Activated T-helper 1 cell treated with Interleukin-2 at 50 U/mL for 16 hours (primary cell): ENCODE results near the gene TFB1M.

Experiments used
- DNase-seq: peaks from one replicate; pipeline ENCODE4 v3.0.0-alpha.2; 2020; ENCODE audit warnings: low read depth

TFB1M gene

DNA sequence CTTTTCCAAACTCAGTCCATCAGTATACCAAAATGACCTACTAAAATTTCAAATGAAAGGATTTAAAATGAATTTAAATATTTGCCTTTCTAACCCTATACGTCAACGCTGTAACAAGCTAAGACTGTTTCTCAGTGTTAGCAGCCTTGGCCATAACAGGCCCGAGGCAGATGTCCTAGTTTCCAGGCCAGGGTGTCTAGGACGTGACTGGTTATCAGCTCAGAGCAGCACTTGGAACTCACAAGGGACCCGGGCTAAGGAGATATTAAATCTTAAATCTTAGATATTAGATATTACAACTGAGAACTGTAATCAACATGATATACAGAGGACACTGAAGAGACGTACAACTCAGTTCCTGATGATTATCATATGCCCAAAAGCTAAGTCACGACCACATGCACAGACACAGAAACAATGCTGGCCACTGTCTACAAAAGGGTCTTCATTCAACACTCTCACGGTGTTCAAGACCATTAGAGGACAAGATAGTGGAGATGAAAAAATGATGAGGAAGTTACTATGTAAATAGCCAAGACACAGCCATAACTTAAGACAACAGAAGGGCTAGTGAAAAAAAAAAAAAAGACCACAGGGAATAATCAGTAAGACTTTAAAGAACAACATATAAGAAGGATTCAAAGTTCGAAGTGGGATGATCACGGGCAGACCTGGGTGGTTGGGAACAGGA lies 50.8 kb downstream of the TFB1M start, which contains the start of gene CLDN20:
Gene CLDN20 (plus strand): TSS at position 641 of the 691 bp plus-strand sequence. CDS start 11,707 bp downstream, outside the sequence.
- no peak for DNase-seq

DNA sequence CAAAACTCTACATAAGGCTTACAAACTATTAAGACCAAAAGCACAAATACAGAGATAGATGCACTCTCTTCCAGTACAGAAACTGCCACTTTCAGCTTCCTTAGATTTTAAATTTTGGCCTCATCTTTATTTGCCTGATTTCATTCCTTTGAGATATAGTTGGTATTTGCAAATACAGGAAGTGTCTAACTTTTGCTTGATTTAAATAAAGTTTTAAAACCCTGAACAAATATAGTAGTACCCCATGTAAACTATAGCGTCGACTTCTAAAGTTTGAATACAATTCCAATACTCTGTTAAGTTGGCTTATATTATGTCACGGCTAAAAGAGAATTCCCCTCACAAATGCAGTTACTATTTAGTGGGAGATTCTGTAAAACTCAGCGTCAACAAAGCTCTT lies 51.6 kb downstream of the TFB1M start:
- DNase-seq = no peak

DNA sequence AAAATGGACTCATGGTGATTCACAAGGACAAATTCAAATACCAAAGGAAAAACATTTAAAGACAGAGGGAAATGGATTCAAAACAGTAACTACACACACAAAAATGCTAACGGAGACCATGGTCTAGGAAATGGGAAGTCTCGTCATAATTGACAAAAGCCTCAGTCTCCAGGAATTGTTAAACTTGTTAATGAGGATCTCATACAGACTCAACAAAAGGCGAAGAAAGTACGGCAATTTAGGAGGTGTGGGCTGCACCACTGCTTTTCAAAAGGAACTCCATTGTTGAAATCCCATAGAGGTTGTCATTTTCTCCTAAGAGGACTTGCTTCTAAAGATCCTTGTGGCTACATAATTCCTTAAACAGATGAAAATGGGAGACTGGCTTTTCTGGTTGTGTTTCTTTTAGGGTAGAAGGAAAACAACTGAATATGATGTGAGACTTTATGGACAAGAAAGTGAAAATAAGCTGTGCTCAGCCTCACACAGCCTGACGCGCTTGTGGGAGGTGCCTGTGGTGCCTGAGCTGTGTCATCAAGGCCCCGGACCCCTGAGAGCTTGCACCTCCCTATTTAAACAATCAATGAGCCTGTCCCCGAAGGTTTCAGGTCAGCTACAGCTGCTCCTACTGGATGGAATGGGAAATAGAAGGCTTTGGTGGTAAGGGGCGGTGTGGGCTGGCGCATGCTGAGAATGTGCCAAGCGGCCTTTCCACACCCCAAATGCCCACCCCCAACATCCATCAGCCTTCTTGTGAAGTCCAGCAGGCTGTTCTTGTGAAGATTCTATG lies 53.0 kb downstream of the TFB1M start:
- no peak for DNase-seq

DNA sequence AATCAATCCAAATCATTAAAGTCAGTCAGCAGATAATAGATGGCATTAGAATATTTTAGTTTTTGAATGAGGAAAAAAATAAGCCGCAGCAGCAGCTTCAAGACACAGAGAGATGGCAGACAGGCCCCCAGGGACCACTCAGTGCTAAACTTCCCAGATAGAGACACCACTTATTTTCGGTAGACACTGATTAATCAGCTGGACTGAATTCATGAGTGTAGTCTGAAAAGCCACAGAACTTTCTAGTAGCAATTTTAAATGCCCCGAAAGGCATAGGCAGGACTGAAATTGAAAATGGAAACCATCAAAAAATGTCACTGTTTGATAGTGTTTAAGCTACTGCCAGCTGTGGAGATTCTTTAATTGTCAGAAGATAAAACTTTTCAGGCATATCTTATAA lies 53.6 kb downstream of the TFB1M start:
- DNase-seq = no peak

DNA sequence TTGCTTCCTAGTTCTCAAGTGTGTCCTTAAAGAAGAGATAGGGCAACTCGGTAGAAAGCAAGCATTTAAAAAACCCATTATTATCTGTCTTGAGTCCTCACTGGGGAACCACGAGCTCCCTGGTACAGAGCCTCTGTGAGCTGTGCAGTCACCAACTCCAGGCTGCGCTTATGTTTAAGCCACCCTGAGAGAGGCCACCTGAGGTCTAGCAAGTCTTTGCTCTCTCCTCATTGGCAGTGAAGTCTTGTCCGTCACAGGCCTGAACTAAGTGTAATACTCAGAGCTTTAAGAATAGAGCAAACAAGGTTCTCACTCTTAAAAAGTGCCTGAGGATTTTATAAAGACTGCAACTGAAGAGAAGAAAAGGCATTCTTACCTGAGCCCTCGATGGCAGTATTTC lies 54.4 kb downstream of the TFB1M start:
- no peak for DNase-seq

DNA sequence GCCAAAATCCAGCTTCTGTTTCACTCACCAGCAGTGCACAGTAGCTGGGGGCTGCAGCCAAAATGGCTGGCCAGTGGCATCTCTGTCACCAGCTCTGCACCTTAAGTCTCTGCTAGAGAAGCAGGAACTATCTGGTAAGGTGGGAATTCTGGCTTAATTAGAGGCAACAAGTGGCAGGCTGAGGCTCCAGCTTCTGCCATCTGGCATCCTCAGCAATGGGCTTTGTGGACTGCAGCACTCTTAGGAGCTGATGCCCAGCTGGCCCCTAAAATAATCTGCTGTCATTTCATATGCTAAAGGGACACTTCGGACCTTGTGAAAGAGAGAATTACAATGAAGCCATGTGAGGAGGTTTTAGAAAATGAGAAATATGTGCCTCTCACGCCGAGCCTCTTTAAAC lies 55.1 kb downstream of the TFB1M start:
- no peak for DNase-seq

DNA sequence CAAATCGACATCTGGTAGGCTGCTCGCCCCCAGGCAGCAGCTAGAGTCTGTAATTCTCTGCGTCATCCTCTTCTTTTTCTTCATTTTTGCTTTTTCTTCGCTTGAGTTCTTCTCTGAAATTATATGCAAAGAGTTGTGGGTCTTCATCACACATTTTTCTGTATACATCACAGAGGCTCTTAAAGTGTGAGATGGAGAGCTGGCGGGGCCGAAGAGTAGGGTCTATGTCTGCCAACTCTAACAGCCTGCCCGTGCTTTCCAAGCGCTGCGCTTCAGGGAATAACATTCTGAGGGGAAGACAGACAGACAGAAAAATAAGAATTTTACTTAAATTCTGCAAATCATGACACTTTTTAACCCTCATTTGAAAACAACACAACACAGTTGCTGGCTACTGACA lies 56.5 kb downstream of the TFB1M start:
- DNase-seq = no peak

DNA sequence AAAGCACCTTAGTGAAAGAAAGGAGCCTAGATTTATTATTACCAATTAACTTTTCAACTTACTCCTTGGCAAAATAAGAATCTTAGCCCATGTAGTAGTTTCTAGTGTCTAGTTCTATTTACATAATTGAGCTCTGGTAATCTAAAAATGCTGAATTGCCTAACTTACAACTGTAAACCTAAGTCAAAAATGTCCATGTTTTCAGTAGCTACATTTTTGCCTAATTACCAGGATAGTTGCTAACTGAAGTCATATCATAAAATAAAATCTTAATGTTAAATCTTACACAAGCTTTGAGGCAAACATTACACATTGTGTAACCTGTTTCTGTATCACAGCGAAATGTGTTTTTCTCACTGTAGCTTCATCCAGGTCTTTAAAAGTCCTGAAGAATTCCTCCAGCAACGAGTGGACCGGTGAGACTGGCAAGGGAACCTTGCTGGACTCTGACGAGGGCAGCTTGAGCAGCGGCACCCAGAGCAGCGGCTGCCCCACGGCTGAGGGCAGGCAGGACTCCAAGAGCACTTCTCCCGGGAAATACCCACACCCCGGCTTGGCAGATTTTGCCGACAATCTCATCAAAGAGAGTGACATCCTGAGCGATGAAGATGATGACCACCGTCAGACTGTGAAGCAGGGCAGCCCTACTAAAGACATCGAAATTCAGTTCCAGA lies 58.0 kb downstream of the TFB1M start:
- no peak for DNase-seq

DNA sequence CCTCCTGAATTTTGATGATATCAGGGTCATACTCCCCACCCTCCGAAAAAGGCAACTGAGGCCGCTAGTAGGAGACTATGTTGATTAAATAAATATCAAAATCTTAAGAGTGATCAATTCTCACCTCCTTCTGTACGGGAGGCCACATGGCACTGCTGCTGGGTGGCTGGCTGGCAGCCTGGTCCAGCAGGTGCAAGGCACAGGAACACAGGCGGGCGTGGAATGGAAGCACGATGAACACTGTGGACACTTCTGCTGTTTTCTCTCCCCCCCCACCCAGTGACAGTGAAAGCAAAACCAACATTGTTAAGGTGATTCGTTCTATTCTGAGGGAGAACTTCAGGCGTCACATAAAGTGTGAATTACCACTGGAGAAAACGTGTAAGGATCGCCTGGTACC lies 60.1 kb downstream of the TFB1M start:
- no peak for DNase-seq

DNA sequence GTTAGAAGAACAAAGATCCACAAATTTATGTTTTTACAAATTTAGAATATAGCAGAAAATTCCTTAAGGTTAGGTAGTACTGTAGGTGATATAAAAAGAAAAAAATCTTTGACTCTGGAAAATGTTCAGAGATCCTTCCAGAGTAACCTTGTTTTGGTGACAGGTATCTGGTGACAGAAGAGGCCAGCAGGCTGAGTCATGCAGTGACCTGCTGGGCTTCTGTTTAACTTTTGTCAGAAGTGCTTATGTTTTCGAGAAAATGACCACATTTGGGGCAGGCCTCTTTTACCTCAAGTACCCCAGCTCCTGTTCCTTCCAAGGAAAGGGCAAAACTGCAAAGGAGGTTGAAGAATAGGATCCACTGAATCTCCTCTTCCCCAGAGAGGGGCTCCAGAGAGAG lies 60.9 kb downstream of the TFB1M start:
- no peak for DNase-seq

DNA sequence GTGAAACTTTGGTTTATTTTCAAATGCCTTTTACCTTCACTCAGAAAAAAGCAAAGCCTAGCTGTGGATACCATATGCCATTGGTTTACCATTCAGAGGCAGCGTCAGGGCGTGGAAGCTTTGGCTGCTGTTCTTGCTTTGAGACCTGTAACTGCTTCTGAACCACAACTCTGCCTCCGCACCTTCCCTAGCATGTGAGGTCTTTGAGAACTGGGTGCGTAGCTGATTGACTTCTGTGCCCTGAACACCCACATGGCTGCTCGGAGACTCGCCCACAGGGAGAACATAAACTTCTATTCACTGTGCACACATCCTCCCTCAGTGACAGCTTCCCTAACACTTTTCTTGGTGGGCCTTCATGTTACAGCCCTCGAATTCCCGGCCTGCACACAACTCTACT lies 61.7 kb downstream of the TFB1M start:
- DNase-seq = no peak

DNA sequence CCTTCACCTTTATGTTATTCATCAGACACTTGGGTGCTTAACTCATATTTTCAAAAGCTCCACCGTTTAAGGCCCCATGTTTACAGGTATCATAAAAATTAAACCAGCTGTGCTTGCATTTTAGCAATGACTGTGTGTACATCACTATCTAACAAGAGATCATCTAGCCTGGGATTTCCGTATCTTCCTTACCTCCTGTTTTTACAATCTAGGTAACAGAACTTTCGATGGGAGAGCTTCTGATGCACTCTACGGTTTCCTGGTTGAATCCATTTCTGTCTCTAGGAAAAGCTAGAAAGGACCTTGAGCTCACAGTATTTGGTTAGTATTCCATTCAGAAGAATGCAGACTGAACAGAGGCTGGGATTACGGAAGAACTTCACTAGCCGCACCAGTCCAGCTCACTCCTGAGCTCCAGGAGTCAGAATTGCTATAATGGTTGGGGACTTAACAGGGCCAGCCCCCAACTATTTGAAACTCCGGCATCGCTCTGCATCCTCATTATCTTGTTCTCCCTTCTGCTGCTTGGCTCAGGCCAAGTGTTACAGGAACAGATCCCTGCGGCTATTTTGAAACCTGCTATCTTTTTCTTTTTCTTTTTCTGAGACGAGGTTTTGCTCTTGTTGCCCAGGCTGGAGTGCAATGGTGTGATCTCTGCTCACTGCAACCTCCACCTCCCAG lies 63.4 kb downstream of the TFB1M start:
- DNase-seq = no peak

DNA sequence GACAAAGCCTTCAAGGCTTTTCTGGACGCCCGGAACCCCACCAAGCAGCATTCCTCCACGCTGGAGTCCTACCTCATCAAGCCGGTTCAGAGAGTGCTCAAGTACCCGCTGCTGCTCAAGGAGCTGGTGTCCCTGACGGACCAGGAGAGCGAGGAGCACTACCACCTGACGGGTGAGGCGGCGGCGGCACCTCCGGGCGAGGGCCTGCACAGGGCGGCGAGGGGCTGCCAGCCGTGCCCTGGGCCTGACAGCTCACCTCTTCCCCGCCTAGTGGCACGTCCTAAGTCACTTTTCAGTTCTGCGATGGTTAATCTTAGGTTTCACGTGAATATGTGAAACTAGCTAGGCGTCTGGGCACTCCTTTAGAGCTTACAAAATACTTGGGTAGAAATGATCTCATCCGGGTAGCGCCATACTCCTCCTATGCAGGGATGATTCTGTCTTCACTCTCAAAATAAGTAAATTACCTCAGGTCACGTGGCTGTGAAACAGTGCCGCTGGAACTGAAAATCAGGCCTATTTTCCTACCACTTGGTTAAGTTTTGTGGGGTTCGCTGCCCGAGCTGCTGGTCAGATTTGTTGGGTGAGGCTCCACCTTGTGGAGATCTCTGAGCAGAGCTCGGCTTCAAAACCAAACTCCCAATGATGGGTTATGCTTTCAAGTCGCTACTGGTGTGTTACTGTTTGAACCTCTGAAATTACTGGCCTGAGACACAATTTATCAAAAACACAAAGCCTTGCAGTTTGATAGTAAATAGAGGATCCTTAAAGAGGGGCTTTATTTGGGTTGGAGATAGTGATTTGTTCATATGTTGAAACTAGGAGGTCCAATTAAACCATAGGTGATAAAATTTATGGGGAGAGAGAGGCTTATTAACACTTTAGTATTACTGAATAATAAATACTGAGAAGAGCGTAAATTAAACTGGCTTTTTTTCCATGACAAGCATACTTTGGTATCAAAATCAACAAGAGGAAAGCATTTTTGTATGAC lies 66.0 kb downstream of the TFB1M start:
- no peak for DNase-seq

DNA sequence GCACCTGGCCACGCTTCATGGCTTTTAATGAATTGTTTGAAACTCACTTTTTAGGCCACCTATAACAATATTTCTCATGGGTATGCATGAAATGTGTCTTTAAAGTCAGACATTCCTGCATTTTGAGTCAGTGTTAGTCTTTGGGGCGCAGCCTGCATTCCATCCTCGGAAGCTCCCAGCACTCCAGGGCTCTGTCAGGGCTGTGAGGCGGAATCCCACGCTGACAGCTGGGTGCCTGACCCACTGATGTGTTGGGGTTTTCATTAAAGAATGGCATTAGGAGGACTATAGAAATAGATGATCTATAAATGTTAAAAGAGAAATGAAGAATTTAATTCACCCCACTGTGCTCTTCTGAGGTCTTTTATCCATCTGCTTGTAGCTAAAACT lies 66.7 kb downstream of the TFB1M start:
- no peak for DNase-seq

DNA sequence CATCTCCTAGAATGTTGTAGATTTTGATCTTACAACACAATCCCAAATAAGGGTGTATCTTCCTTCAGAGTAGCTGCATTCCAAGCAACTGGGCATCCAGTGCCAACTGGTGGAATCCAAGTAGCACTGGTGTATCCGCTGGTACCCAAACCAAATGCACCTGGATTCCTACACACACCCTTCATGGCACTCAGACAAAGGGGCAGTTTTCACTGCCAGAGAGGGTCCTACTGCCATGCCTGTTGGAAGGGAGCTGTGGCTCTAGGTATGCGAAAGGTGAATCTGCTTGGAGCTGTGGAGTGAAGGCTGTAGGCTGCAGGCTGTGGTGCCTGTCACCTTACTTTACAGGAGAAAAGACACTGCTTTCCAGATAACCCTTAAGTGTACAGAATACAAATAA lies 67.5 kb downstream of the TFB1M start:
- no peak for DNase-seq

DNA sequence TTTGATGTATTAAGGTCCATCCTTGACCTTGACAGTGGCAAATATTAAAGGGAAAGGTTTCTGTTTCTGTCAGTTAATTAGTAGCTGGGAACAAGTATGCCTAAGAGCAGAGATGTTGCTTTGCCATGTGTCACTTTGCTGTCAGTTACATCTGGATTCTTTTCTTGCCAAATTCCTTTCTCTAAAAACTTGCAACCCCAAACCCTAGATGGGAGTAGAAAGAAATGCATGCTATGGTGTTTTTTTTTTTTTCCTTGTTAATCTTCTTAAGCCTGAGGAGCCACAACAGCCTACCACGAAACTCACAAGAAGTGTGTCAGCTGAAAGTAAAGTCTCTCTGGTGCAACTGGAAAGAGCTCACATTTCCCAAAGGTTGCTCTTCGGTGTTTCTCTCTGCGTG lies 68.5 kb downstream of the TFB1M start:
- no peak for DNase-seq

DNA sequence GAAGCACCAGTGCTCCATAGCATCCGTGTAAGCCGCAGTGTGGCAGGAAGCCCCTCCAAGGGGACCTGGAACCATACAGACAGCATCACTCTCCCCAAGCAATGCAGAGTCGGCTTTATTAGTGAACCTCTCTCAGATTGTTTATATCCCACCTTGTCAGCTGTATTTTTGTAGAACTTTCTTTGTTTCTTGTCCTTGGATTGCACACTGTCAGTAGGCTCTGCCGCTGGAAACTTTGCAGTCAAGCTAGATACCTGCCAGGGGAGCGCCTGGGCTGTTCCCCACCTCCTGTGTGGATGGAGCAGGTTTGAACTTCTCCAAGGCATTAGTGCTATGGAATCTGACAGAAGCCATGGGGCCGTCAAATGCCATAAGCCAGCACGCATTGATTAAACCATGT lies 69.1 kb downstream of the TFB1M start:
- DNase-seq = no peak

DNA sequence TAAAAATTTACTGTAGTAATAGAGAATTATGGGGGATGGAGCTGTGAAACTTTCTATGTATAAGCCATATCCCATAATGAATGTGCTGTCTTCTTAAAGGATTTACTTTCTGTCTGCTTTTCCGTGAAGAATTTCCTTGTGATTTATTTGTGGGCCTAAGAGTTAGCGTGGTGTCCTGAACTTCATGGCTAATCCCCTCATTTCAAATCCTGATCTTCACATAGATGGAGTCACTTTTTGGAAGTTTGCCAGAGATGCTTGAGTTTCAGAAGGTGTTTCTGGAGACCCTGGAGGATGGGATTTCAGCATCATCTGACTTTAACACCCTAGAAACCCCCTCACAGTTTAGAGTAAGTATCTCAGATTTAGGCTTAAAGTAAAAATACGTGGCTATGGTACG lies 69.8 kb downstream of the TFB1M start:
- no peak for DNase-seq

DNA sequence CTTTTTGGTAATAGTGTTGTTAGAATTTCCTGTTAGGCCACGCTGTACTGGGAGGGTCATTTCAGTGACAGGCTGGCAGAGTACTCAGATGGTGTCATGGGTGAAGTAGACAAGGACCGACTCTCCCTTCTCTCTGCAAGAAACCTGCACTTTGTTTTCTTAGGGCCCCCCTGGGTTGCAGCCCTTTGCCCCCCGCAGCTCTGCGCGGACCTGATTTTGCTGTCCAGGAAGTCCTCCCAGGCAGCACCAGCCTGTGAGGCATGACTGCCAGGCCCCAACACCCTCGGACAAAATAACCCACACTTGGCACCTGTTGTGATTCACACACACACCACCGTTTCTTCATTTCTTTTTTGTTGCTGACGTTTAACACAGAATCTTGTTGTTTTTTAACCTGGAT lies 72.3 kb downstream of the TFB1M start:
- no peak for DNase-seq

DNA sequence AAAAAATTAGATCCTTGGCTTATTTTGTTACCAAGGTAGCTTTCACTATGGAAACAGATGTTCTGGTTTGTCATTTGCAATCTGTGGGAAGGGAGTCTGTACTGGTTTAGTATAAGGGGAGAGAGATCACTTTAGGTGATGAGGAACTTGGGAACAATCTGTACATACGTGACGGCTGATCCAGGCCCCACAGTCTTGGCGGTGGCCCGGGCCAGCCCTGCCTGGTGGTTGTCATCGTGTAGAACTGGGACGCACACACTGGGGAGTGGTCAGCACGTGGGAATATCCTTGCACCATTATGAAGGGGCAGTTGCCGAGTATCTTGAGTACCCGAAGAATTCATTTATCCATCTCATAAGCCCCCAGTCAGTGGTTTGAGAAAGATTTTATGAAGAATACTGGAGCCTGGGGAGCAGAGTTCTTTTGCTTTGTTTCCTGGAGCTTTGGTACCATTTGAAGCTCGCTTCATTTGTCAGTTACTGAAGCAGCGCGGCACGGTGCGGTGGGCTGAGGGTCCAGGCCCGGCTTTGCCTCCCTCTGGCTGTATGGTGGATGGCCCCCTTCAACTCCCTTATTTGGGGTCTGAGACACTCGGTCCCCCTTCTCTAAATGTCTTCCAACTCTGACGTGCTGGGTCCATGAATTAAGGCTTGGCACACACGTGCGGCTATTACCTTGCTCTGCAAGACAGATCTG lies 73.2 kb downstream of the TFB1M start:
- no peak for DNase-seq

DNA sequence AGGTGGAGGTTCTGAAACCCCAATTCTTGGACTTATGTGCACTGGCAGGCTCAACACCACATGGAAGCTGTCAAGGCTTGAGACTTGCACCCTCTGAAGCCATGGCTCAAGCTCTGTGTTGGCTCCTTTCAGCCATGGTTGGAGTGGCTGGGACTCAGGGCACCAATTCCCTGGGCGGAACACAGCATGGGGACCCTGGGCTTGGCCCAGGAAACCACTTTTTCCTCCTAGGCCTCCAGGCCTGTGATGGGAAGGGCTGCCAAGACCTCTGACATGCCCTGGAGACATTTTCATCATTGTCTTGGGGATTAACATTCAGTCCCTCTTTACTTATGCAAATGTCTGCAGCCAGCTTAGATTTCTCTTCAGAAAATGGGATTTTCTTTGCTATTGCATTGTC lies 76.7 kb downstream of the TFB1M start:
- no peak for DNase-seq
